ENCODE results near the gene BSN. TPM values are rescaled to one million over a fixed set of nuclear protein-coding genes. Genes with fewer than 3 reads are reported as not detected.

BSN gene, protein sequence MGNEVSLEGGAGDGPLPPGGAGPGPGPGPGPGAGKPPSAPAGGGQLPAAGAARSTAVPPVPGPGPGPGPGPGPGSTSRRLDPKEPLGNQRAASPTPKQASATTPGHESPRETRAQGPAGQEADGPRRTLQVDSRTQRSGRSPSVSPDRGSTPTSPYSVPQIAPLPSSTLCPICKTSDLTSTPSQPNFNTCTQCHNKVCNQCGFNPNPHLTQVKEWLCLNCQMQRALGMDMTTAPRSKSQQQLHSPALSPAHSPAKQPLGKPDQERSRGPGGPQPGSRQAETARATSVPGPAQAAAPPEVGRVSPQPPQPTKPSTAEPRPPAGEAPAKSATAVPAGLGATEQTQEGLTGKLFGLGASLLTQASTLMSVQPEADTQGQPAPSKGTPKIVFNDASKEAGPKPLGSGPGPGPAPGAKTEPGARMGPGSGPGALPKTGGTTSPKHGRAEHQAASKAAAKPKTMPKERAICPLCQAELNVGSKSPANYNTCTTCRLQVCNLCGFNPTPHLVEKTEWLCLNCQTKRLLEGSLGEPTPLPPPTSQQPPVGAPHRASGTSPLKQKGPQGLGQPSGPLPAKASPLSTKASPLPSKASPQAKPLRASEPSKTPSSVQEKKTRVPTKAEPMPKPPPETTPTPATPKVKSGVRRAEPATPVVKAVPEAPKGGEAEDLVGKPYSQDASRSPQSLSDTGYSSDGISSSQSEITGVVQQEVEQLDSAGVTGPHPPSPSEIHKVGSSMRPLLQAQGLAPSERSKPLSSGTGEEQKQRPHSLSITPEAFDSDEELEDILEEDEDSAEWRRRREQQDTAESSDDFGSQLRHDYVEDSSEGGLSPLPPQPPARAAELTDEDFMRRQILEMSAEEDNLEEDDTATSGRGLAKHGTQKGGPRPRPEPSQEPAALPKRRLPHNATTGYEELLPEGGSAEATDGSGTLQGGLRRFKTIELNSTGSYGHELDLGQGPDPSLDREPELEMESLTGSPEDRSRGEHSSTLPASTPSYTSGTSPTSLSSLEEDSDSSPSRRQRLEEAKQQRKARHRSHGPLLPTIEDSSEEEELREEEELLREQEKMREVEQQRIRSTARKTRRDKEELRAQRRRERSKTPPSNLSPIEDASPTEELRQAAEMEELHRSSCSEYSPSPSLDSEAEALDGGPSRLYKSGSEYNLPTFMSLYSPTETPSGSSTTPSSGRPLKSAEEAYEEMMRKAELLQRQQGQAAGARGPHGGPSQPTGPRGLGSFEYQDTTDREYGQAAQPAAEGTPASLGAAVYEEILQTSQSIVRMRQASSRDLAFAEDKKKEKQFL (N-terminal part only)
- 0.08 and 0.27 TPM in 2 replicates for total RNA-seq (ENCODE audit: low replicate concordance)

DNA sequence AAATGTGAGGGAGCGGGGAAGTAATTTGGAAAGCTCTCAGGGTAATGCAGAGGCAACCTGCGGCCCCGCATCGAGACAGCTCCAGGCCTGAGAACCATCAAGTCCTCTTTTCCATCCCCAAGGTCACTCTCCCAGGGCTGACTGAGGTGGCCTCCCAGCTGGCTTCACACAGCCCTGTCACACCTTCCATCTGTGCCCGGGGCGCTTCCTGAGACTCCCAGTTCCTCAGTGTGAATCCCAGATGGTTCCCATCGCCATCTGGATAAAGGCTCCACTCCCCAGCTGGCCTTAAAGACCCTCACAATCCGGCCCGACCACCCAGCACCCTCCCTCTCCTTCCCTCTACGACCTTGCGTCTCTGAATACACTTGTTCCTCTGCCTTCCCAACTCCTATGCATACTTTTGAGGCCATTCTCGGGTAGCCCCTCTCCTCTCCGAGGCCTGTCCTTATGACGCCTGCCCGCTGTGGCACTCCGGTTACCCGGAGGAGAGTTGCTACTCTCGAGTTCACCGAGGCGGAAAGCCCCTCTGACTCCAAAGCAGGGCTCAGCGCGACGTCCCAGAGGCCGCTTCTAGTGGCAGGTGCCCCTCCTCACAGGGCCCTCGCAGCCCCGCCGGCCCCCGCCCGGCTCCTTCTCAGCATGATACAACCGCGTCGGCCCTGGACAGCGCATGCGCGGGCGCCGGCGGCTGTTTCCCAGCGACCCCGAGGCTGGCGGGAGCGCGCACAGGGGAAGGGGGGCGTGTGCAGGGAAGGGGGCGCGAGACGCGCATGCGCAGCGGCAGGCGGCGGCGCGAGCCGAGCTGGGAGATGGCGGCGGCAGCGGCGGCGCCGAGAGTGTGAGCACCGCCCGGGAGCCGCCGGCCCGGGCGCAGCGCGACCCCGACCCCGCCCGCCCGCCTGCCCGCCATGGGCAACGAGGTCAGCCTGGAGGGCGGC is at the start of gene BSN:
TSS of gene BSN (plus strand) at position 786 of the 941 bp plus-strand sequence. CDS start at position 912, 126 bp downstream.
- peak within 1 kb of the TSS; percentile 83 for H3K4me3 ChIP-seq (ENCODE audit: low read depth, low read length)
- TF ChIP-seq, protein P1, sequence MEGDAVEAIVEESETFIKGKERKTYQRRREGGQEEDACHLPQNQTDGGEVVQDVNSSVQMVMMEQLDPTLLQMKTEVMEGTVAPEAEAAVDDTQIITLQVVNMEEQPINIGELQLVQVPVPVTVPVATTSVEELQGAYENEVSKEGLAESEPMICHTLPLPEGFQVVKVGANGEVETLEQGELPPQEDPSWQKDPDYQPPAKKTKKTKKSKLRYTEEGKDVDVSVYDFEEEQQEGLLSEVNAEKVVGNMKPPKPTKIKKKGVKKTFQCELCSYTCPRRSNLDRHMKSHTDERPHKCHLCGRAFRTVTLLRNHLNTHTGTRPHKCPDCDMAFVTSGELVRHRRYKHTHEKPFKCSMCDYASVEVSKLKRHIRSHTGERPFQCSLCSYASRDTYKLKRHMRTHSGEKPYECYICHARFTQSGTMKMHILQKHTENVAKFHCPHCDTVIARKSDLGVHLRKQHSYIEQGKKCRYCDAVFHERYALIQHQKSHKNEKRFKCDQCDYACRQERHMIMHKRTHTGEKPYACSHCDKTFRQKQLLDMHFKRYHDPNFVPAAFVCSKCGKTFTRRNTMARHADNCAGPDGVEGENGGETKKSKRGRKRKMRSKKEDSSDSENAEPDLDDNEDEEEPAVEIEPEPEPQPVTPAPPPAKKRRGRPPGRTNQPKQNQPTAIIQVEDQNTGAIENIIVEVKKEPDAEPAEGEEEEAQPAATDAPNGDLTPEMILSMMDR (IDR thresholded peaks at IDR 0.05; ENCODE audit: insufficient read depth, low read length) = no peak
- DNase-seq (ENCODE audit: low read depth) = peak; percentile 87

DNA sequence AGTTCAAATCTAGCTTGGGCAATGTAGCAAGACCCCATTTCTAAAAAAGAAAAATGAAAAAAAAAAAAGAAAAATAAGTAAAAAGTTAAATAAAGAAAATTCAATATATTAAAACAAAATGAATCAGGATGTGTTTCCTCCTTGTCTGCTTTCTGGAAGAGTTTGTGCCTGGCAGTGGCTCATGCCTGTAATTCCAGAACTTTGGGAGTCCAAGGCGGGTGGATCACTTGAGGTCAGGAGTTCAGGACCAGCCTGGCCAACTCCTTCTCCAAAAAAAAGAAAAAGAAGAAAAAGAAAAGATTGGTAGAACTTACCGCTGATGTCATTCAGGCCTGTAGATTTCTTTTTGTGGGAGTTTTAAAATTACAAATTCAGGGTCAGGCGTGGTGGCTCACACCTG is 47.4 kb upstream of the BSN start:
- no peak for DNase-seq (ENCODE audit: low read depth)
- TF ChIP-seq, protein P1 (IDR thresholded peaks at IDR 0.05; ENCODE audit: insufficient read depth, low read length) = no peak
- H3K4me3 ChIP-seq (ENCODE audit: low read depth, low read length) = no peak overlapping the region

DNA sequence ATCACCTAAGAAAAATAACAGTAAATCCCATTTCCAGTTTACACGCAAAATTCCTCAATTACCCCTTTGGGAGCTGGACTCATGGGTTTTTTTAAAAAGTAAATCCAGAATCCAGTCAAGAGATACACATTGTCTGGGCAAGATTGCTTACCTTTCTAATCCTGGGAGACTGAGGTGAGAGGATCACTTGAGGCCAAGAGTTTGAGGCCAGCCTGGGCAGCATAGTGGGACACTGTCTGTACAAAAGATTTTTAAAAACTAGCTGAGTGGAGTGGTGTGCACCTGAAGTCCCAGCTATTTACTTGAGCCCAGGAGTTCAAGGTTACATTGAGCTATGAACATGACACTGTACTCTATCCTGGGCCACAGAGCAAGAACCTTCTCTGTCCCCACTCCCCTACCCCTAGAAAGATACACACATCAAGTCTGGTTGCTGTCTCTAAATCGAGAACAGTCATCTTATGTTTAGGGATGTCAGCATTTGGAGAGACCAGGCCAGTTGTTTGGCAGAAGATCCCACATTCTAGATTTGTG is 45.2 kb upstream of the BSN start:
- DNase-seq (ENCODE audit: low read depth) = no peak
- no peak overlapping the region for H3K4me3 ChIP-seq (ENCODE audit: low read depth, low read length)
- TF ChIP-seq, protein P1 (IDR thresholded peaks at IDR 0.05; ENCODE audit: insufficient read depth, low read length) = no peak

DNA sequence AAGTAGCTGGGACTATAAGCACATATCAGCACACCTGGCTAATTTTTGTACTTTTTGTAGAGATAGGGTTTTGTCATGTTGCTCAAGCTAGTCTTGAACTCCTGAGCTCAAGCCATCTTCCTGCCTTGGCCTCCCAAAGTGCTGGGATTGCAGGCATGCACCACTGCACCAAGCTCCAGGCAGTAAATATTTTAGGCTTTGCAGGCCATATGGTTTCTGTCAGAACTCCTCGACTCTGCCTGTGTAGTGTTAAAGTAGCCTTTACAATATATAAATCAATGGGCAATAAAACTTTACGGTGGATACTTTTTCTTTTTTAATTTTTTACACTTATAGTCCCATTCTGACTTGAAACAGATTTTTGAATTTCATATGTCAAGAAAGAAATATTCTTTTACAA is 42.6 kb upstream of the BSN start:
- TF ChIP-seq, protein P1 (IDR thresholded peaks at IDR 0.05; ENCODE audit: insufficient read depth, low read length) = no peak
- H3K4me3 ChIP-seq (ENCODE audit: low read depth, low read length) = no peak overlapping the region
- no peak for DNase-seq (ENCODE audit: low read depth)

DNA sequence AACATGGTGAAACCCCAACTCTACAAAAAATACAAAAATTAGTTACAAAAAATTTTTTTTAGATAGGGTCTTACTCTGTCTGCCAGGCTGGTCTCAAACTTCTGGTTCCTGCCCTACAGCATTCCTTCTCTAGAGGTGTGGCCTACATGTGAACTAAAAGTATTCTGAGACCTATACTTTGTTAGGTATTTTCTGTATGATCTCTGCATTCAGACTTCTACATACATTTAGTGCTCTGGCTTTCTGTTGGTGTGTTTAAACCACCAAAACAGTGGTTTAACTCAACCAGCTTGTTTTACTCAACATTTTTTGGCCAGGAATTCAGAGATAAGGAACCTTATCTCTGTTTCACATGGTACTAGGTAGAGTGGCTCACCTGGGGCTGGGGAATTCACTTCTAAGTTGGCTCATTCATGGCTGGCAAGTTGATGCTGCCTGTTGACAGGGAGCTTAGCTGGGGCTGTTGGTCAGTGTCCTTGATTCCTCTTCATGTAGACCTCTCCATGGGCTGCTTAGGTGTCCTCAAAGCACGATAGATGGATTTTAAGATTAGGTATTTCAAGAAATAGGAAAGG is 41.4 kb upstream of the BSN start:
- TF ChIP-seq, protein P1 (IDR thresholded peaks at IDR 0.05; ENCODE audit: insufficient read depth, low read length) = no peak
- no peak for DNase-seq (ENCODE audit: low read depth)
- no peak overlapping the region for H3K4me3 ChIP-seq (ENCODE audit: low read depth, low read length)
